Globus pallidus (tissue), 1 donor: Measurements from ENCODE around the gene DNAH10.

ENCODE experiments used
- DNase-seq: peaks from one replicate; pipeline ENCODE4 v3.0.0-alpha.2; 2015; ENCODE audit warnings: low spot score

Gene DNAH10

DNA sequence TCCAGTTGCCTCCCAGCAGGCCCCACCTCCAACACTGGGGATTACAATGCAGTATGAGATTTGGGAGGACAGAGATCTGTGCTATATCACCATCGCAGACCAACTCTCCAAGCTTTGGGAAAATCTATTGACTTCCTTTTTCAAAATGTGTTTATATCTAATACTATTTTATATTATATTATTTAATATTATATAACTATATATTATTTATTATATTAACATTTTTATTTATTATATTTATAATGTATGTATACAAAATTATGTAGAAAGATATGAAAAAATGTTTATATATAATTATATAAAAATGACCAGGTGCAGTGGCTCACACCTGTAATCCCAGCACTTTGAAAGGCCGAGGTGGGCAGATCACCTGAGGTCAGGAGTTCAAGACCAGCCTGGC, 36.4 kb downstream of the DNAH10 start:
- no peak for DNase-seq

DNA sequence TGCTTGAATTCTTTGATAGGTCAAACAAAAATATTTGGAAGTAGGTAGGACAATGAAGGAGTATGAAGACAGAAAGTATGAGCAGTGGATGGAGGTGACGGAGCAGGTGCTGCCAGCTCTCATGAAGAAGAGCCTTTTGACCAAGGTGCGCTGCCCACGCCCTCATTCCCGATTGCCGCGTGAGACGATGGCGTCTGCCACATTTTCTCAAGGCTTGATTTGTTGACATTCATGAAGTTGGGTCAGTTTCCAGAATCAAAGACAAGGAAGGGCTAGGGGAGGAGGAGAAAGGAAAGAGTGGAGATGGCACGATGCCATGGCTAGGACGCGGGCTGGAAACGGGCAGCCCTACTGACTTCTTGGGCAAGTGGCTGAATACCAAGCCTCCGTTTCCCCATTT, 37.1 kb downstream of the DNAH10 start:
- no peak for DNase-seq

DNA sequence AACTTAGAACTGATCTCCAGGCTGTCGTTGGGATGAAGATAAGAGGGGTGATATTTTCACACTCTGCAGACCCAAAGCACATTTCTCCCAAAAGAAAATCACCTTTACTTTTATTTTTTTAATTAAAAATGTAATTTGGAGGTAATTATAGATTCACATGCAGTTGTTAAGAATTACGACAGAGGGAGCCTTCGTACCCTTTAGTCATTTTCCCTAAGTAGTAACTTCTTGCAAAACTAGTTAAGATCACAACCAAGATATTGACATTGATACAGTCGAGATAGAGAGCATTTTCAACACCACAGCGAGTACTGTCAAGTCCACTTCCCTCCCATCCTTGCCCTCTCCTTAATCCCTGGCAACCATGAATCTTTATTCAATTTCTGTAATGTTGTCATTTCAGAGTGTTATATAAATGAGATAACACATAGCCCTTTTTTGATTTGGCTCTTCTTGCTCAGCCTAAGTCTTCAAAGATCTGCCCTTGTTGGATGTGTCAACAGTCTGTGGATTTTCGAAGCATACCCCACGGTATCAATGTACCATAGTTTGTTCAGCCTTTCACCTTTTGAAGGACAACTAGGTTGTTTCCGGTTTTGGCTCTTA, 39.6 kb downstream of the DNAH10 start:
- no peak for DNase-seq

DNA sequence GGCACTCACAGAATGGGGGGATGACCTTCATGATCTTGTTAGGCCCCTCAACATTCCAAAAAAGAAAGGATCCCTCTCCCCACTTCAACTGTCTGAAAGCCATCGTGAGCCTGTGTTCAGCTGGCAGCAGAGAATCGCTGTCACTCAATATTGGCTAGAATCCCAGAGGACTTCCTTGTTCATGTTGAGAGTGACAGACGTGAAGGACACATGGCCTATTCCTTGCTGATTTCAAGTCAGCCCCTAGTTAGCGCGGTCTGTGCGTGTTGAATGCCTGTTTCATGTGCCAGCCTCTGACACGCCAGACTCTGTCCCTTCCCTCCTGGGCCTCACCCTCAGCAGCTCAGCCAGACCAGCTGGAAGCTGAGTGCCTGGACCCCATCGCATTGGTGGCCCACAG, 43.1 kb downstream of the DNAH10 start:
- DNase-seq: peak; percentile 15

DNA sequence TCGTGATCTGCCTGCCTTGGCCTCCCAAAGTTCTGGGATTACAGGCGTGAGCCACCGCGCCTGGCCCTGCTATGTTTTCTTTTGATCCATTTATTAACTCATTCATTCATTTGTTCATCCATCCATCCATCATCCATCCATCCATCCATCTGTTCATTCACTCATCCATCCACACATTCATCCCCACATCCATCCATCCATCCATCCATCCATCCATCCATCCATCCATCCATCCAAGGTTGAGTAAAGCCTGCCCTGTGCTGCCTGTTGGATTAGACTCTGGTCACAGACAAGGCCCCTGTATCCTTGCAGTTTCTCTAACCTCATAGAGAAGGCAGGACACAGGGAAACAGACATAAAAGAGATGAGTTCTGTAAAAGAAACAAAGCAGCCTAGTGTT, 44.9 kb downstream of the DNAH10 start:
- DNase-seq: peak; percentile 13

DNA sequence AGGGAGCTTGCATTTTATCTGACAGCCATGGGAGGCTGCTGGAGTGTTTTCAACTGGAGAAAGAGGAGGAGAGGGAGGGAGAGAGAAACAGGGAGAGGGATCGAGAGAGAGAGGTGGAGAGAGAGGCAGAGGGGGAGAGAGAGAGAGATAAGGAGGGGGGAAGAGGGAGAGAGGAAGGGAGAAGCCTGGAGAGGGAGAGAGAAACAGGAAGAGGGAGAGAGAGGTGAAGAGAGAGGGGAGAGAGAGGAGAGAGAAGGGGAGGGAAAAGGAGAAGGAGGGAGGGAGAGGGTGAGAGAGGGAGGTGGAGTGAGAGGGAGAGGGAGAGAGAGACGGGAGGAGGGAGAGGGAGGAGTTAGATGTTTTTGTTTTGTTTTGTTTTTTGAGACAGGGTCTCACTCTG, 45.6 kb downstream of the DNAH10 start:
- DNase-seq: peak; percentile 38

DNA sequence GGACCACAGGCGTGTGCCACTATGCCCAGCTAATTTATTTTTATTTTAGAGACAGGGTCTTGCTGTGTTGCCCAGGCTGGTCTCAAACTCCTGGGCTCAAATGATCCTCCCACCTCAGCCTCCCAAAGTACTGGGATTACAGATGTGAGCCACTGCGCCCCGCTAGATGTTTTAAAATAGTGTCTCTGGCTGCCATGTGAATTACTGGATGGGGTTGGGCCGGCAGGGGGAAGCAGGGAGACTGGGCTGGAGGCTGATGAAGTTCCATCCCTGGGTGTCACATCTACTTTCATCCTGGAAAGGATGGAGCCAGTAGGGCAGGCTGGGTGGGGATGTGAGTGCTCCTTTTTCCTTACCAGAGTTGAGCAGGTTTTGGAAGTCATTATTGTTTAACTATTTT, 46.1 kb downstream of the DNAH10 start:
- peak; percentile 34 for DNase-seq

DNA sequence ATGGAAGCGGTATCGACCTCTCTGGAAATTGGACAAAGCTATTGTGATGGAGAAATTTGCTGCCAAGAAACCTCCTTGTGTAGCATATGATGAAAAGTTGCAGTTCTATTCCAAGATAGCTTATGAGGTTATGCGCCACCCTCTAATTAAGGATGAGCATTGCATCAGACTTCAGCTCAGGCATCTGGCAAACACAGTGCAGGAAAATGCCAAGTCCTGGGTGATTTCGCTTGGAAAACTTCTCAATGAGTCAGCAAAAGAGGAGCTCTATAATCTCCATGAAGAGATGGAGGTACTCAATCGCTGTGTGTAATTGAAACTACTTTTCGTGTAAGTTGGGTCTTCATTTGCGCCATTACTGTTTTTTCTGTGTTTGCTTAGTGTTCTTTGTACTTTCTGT, 51.2 kb downstream of the DNAH10 start:
- DNase-seq: no peak

DNA sequence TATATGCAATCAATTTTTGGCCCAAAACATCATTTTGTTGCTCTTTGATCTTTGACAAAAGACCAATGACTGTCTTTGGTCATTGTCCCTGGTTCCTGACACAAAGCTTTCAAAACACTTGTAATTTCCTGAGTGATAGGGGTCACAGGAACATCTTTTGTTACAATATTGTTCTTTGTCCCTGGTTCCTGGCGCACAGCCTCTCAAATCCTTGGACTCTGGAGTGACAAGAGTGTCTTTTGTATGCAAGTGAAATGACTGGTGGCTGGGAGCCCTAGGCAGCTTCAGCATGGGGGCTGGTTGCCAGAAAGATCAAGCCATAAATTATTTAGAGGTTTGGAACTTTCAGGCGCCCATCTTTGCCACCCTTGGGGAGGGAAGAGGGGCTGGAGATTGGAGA, 53.9 kb downstream of the DNAH10 start:
- DNase-seq: peak; percentile 86

DNA sequence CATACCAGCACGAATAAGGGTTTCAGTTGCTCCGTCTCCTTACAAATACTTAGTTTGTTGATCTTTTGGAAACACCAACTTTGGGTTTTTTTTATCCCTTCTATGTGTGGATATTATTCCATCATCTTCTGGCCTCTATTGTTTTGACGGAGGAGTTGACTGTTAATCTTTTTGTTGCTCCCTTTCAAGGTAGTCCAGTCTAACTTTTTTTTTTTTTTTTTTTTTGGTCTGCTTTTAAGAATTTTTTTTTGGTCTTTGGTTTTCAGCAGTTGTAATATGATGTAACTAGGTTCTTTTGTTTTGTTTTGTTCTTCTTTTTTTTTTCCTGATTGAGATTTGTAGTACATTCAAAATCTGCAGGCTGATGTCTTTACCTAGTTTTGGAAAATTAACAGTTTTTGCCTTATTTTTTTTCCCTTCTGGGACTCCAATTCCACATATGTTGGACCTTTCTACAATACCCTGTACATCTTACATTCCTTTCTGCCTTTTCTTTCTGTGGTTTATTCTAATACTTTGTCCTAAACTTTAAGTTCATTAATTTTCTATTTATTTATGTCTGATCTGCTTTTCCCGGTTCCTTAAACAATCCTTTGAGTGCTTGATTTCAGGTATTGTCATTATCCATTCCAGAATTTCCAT, 54.9 kb downstream of the DNAH10 start:
- no peak for DNase-seq

DNA sequence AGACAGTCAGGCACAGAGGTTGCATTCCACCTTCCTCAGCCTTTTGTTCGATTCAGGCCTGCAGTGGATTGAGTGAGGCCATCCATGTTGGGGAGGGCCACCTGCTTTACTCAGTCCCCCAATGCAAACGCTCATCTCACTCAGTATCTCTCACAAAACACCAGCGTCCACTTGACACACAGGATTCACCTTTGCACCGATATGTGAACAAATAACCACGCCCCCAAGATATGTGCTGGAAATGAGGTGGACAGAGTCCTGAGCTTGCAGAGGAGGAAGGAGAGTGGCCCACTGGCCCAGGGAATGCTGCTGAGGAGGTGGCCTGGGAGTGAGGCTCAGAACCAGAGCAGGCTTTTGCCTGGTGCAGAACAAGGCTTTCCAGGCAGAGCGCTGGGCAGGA, 60.7 kb downstream of the DNAH10 start:
- no peak for DNase-seq

DNA sequence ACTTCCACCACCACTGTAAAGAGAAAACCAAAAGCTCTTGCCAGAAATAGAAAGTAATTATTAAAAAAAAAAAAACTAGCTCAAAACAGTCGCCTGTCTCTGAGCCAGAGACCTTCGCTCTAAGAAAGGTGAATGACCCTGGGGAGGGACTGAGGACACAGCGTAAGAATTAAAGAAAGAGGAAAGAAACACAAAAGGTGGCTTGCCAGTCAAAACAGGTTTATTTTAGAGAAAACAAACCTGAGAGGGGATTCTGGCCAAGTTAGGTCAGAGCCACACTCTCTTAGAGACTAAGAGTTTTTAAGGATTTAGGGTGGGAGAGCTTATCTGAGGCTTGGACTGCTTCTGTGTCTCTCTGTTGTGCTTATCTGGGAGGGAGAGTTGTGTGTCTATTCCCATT, 66.0 kb downstream of the DNAH10 start:
- no peak for DNase-seq

DNA sequence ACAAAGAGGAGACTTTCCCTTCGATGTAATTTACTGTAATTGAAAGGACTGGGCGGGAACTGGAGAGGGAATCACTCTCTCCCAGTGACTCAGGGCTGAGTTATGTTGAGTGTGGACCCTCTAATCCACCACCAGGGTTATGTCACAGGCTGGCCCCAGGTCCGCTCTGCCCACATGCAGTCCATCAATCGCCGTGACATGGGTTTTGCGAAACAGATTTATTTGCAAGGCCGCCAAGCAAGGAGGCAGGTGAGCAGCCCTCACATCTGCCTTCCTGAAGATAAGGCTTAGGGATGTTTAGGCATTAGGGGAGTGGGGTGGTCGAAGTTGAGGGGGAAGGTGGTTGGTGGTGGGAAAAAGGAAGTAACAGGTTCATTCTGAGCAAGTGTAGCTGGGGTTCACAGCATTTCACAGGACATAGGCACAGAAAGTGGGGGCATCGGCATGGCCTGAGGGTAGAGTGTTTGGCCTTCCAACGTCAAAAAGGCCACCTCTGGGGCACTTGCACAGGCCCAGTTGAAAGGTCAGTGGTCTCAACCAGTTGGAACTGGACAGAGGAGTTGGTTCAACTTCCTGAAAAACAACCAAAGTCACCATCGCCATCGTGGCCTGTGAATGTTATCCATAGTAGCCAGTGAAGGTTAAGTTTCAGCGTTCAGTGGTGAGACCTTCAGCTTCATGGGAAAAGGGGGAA, 66.9 kb downstream of the DNAH10 start:
- no peak for DNase-seq

DNA sequence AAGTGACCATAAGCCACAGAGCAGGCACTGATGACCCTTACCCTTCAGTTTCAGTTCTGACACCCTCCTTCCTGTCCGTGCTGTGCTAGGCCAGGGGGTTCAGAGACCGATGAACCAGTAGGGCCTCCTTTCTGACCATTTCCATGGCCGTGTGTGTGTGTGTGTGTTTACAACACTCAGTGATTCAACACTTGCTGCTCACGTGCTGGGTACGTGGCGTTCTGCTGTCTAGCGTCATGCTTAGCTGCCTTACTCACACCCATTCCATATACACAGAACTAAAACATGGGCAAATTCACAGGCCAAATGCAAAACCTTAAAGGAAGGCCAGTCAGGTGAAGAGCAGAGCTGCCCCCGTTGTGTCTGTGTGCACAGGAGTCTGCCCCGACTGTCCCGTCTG, 67.5 kb downstream of the DNAH10 start:
- no peak for DNase-seq

DNA sequence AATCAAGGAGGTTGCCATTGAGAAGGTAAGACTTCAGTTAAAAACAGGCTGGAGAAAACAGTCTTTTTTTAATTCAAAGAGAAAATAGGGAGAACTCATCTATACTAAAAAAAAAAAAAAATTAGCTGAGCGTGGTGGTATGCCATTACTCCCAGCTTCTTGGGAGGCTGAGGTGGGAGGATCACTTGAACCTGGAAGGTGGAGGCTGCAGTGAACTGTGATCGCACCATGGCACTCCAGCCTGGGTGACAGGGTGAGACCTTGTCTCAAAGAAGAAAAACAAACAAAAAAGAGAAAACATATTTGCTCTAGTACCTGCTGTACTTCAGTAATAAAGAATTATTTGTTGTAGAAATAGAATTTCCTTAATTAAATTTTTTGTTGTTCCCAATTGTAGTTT, 68.6 kb downstream of the DNAH10 start:
- DNase-seq: no peak

DNA sequence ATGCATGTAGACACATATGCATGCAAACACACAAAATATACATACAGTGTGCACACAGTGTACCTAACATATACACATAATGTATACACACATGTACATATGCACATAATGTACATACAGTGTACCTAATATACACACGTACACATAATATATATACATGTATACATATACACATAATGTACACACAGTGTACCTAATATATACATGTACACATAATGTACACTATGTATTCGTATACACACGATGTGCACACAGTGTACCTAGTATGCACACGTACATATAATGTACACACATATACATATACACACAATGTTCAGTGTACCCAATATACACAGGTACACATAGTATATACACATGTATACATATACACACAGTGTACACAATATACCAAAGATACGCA, 70.0 kb downstream of the DNAH10 start:
- DNase-seq: no peak

DNA sequence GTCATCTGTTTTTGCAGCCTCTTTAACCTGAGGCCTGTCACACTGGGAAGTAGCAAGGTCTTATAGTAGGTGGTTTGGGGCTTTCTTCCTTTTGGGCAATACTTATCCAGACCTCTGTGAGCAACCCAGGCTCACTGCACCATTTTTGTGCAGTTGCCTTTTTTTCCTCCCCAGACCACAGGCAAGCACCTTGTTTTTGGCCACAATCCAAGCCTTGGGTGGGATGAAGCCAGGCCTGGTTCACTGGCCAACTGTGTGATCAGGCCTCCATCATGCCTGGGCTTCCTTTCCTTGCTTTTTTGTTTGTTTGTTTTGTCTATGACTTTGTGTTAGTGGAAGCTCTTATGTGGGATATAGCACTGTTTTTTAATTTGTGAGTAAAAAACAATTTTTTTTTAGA, 71.7 kb downstream of the DNAH10 start:
- no peak for DNase-seq

DNA sequence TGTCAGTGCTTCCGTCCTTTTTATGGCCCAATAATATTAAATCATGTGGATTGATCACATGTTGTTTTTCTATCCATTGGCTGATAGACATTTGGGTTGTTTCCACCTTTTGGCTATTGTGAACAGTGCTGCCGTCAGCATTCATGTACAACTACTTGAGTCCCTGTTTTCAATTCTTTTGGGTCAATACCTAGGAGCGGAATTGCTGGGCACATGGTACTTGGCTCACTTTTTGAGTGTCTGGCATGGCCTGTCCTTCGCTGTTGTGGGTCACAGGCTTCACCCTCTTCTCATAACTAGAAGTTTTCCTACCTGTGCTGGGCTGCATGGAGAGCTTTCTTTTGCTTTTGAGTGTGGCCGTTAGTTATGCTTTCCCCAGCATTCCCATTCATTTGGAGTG, 72.7 kb downstream of the DNAH10 start:
- DNase-seq: no peak

DNA sequence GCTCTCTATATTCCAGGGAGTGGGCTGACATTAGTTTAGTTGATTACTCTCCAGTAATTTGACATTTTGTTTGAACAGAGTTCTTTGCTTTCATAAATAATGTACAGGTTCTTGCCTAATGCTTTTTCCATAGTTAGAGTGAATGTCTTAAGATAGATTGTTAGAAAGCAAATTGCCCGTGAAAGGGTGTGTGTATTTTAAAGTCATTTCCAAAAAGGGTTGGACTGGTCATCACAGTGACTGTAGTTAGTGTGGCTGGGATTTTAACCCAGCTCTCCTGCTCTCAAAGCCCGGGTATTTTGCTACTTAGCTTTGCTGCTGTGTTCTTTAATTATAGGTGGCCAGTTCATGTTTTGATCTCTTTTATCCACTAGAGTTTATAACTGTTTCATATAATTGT, 74.2 kb downstream of the DNAH10 start:
- no peak for DNase-seq

DNA sequence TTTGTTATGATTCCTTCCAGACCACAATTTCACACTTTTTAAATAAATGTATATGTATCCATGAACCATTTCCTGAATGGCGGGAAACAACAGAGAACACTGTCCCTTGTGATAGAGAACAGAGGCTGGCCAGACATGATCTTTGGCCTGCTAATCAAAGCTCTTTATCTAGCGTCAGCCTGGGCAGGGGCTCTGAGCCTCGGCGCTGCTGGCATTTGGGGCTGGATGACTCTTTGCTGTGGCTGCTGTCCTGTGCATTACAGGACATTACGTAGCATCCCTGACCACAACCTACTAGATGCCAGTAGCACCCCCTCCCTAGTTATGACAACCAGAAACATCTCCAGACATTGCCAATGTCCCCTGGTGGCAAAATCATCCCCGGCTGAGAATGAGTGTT, 77.7 kb downstream of the DNAH10 start:
- peak; percentile 7 for DNase-seq

DNA sequence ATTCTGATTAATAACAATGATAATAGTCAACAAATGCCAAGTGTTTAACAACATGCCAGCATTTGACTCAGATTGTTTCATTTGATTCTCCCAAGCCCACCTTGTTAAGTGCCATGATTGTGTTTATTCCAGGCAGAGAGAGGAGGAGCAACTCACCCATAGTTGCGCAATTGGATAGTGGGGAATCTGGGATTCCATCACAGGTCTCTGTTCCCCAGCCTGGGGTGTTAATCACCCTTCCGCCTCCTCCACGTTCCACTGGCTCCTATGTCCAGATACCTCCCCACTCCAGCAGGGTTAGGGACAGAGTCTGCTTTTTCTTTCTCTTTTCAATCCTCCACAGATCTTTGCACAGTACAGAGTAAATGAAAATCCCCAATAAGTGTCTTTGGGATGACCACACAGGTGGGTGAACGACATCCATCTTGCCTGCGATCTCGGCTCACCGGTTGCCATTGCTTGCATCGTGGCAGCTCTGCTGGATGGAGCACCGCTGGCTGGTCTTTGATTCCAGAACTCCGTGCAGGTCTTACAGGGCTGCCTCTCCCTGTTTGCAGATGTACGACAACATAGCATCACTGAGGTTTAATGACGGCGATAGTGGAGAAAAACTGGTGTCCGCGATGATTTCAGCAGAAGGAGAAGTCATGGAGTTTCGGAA, 78.8 kb downstream of the DNAH10 start:
- DNase-seq: no peak

DNA sequence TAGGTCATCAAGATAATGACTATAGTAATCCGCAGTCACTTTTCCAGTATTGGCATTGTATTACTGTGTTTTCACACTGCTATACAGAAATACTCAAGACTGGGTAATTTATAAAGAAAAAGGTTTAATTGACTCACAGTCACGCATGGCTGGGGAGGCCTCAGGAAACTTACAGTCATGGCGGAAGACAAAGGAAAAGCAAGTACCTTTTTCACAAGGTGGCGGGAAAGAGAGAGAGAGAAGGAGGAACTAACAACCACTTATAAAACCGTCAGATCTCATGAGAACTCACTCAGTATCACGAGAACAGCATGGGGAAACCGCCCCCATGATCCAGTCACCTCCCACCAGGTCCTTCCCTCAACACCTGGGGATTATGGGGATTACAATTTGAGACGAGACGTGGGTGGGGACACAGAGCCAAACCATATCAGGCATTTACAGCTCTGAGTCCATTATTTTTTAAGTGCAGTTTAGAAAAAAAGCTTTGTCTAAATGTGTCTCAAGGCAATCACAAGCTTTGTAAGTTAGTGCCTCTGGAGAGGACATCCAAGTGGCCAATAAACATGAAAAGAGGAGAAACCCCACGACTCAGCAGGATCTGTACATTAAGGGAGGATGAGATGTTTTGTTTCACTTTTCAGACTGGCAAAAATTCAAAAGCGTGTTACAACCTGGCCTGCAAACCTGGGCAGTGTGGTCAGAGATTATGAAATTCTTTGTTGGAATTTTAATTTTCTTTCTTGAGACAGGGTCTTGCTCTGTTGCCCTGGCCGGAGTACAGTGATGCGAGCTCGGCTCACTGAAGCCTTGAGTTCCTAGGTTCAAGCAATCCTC, 82.0 kb downstream of the DNAH10 start:
- DNase-seq: no peak
